Stromal cell of bone marrow (primary cell): ENCODE data around the gene UST.
A peak's percentile ranks its signal among the peaks of the same experiment; 100 is the strongest.
"Not testable (repeated sequence)": the region's sequence is repeated elsewhere in the genome, so short reads cannot be mapped to it uniquely, and the experiment has no call there.

Source experiments
- DNase-seq: peaks from one replicate; pipeline ENCODE4 v3.0.0-alpha.2; 2012; ENCODE audit warnings: low read depth

UST gene

GRCh38 chr6:149008741-149009140 lies 261.9 kb downstream of the UST start:
- DNase-seq, result no peak

GRCh38 chr6:149012040-149012545 lies 265.3 kb downstream of the UST start:
- DNase-seq, result peak; percentile 99

- DNase-seq, result no peak
Measured at GRCh38 chr6:149013586-149014344, 266.9 kb downstream of the UST start.

GRCh38 chr6:149014631-149015534 lies 268.1 kb downstream of the UST start:
- no peak for DNase-seq

GRCh38 chr6:149015535-149016525 lies 269.0 kb downstream of the UST start:
- no peak for DNase-seq

GRCh38 chr6:149016716-149017115 lies 269.9 kb downstream of the UST start:
- DNase-seq, result no peak

- no peak for DNase-seq
Measured at GRCh38 chr6:149020319-149020718, 273.5 kb downstream of the UST start.

GRCh38 chr6:149024361-149024760 lies 277.5 kb downstream of the UST start:
- DNase-seq, result no peak

GRCh38 chr6:149025061-149025460 lies 278.2 kb downstream of the UST start:
- DNase-seq, result no peak

GRCh38 chr6:149026530-149026942 lies 279.7 kb downstream of the UST start:
- DNase-seq, result peak; percentile 89

- DNase-seq, result no peak
Measured at GRCh38 chr6:149027484-149027883, 280.7 kb downstream of the UST start.

GRCh38 chr6:149028767-149029405 lies 282.1 kb downstream of the UST start:
- peak; percentile 85 for DNase-seq

GRCh38 chr6:149031201-149031858 lies 284.5 kb downstream of the UST start:
- DNase-seq, result no peak

GRCh38 chr6:149031859-149032598 lies 285.2 kb downstream of the UST start:
- DNase-seq, result peak; percentile 59

GRCh38 chr6:149032599-149033405 lies 286.0 kb downstream of the UST start:
- peak; percentile 83 for DNase-seq

- DNase-seq, result no peak
Measured at GRCh38 chr6:149033454-149033853, 286.6 kb downstream of the UST start.

- DNase-seq, result no peak
Measured at GRCh38 chr6:149035766-149036165, 288.9 kb downstream of the UST start.

GRCh38 chr6:149037051-149037671 lies 290.3 kb downstream of the UST start:
- DNase-seq, result no peak

- DNase-seq, result not testable (repeated sequence)
Measured at GRCh38 chr6:149039025-149039424, 292.2 kb downstream of the UST start.
